NCI-H2171 (cell line): Measurements from ENCODE around the gene CHRNE.
"Not testable (repeated sequence)": the region's sequence is repeated elsewhere in the genome, so short reads cannot be mapped to it uniquely, and the experiment has no call there.

Source experiments
- DNase-seq: peaks from one replicate; lab custom pipeline; 2025; lab: John Stamatoyannopoulos, UW

Gene CHRNE

DNA sequence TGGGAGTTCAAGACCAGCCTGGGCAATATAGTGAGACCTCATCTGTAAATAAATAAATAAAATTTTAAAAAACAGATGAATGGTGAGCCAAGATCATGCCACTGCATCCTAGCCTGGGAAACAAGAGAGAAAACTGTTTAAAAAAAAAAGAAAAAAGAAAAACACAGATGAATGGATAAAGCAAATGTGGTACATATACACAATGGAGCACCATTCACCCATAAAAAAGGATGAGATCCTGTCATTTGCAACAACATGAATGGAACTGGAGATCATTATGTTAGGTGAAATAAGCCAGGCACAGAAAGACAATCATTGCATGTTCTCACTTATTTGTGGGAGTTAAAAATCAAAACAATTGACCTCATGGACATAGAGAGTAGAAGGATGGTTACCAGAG, 3.7 kb upstream of the CHRNE start:
- DNase-seq = not testable (repeated sequence)

DNA sequence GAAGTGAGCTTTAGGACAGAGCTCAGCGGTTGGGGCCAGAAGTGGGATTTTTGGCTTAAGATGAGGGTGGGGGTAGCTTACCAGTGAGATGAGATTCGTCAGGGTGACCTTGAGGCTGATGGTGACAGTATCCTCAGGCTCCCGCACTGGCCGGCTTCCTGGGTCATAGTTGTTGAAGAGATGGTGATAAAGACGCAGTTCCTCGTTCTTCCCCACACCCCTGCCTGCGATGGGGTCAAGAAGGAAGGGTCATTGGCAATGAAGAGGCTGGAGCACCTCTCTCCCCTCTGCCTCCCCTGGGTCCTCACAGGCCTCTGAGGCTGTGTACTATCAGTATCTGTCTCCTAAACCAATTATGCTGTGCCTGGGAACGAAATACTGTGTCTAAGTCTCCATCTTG, 358 bp downstream of the CHRNE start:
- DNase-seq = no peak

DNA sequence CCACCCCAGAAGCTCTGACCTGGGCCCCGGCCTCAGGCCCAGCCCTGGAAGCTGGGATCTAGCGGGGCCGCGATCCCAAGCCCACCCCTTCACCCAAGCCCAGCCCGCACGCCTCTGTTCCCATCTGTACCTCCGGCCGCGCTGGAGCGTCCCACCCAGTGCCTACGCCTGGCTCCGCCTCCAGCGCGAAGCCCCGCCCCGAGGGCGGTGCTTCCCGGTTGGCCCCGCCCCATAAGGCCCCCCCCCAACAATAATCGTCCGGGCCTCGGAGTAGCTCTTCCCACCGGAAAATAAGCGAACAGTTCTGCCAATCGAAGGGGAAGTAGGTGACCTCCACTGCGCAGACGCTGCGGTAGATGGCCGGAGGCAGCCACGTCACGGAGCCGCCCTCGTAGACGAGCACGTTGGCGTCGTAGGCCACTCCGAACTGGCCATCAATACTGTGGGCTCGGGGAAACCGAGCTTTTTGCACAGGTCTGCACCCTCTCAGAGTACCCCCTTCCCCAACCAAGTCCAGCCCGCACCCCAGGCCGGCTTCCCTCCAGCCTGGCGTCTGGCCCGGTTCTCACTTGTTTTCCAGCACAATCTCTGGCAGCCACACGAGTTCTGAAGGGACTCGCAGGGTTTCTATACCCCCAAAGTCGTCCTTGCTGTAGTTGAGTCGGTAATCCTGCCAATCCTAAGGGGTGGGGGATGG, 1.1 kb downstream of the CHRNE start:
- DNase-seq = no peak

- no peak for DNase-seq
These were observed 1.7 kb downstream of the CHRNE start for GRCh38 chr17:4901108-4901647.

- no peak for DNase-seq
These were observed 2.4 kb downstream of the CHRNE start for GRCh38 chr17:4900231-4901107.

- peak; percentile 45 for DNase-seq
These were observed 3.3 kb downstream of the CHRNE start, which contains the start of gene C17orf107 for GRCh38 chr17:4899341-4900230. Gene C17orf107 (plus strand): TSS chr17:4899536. CDS start chr17:4899763, 227 bp downstream.

GRCh38 chr17:4898927-4899326, 4.0 kb downstream of the CHRNE start:
- no peak for DNase-seq

GRCh38 chr17:4898351-4898750, 4.5 kb downstream of the CHRNE start:
- DNase-seq = no peak

GRCh38 chr17:4897785-4898184, 5.1 kb downstream of the CHRNE start:
- no peak for DNase-seq

- DNase-seq = no peak
These were observed 5.7 kb downstream of the CHRNE start for GRCh38 chr17:4897198-4897687.

DNA sequence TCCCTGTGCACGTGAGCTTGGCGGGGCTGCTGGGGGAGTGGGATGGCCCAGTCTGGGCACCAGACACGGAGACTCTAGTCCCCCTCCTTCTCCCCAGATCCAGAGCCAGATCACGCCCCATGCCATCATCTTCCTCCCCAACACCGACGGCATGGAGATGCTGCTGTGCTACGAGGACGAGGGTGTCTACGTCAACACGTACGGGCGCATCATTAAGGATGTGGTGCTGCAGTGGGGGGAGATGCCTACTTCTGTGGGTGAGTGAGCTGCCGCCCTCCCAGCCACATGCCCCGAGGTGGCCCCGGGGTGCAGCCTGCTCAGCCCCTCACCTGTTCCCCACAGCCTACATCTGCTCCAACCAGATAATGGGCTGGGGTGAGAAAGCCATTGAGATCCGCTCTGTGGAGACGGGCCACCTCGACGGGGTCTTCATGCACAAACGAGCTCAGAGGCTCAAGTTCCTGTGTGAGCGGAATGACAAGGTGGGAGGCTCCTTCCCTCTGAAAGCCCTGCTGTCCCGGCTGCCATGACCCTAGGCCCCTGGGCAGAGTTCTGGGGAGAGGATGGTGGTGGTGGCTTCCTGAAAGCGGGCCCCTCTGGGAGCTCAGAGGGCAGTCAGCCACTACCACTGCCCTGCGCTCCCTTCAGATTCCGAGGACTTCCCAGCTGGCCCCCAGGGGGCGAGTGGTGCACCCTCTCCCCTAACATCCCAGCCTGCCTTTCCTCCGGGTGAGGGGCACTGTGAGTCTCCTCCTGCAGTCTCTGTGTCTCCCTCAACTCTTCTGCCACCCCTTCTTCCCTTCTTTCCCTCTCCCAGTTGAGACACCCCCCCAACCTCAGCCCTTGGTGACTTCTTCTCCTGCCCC, 6.3 kb downstream of the CHRNE start:
- no peak for DNase-seq

DNA sequence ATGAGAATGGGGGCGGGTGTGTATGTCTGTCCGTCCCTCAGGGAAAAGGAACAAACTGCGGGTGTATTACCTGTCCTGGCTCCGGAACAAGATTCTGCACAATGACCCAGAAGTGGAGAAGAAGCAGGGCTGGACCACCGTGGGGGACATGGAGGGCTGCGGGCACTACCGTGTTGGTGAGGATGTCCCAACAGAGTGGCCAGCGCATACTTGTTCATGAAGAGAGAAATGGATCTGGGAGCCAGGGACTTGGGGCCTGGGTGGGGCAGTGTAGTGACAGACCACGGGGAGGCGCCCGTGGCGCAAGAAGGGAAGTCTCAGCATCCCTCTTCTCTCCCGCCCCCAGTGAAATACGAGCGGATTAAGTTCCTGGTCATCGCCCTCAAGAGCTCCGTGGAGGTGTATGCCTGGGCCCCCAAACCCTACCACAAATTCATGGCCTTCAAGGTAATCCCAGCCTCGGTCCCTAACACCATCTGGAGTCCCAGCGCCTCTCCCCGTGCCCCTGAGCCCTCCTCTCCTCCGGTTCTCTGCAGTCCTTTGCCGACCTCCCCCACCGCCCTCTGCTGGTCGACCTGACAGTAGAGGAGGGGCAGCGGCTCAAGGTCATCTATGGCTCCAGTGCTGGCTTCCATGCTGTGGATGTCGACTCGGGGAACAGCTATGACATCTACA, 7.1 kb downstream of the CHRNE start:
- DNase-seq = no peak

- DNase-seq = no peak
These were observed 7.8 kb downstream of the CHRNE start for GRCh38 chr17:4895121-4895520.

GRCh38 chr17:4893721-4894560, 9.0 kb downstream of the CHRNE start:
- no peak for DNase-seq

GRCh38 chr17:4893272-4893671, 9.6 kb downstream of the CHRNE start:
- no peak for DNase-seq

GRCh38 chr17:4892499-4893221, 10.2 kb downstream of the CHRNE start:
- no peak for DNase-seq

GRCh38 chr17:4891411-4892410, 11.2 kb downstream of the CHRNE start:
- no peak for DNase-seq
